Thyroid gland (tissue), 4 donors: Measurements from ENCODE around the gene PRAC1.

ENCODE experiments used
- CTCF ChIP-seq, 6 experiments: fragments of 200-600 bp in 3 of 6; fragments of 450-650 bp in 3 of 6; sonication (generic) in 3 of 6; IDR thresholded peaks; one replicate each; pipeline ENCODE4 v1.5.1; 2016 to 2019; ENCODE audit warnings: antibody characterized with exemption in 6 of 6, mild to moderate bottlenecking in 2 of 6, inconsistent platforms in 1 of 6, moderate library complexity in 1 of 6
- POLR2A ChIP-seq, 2 donors: fragments of 450-650 bp; IDR thresholded peaks; one replicate each; pipeline ENCODE4 v1.6.1; 2017; ENCODE audit warnings: antibody characterized with exemption in 2 of 2, mild to moderate bottlenecking in 2 of 2, moderate library complexity in 1 of 2

GRCh38 chr17:48679385-48680096 is 42.8 kb downstream of the PRAC1 start:
- TF ChIP-seq CTCF (IDR thresholded peaks at IDR 0.05) (no peak), POLR2A (IDR thresholded peaks at IDR 0.05) (no peak)
